Breast epithelium (tissue), 4 donors: ENCODE data around the gene PAK1IP1. TPM values are rescaled to one million over a fixed set of nuclear protein-coding genes. Genes with fewer than 3 reads are reported as not detected.

Experiments
- DNase-seq, 2 donors: peaks; one replicate each; pipeline ENCODE4 v3.0.0-alpha.2; 2019; ENCODE audit warnings: low spot score in 2 of 2
- H3K27ac ChIP-seq, 2 donors: fragments of 200-600 bp; sonication (generic) in 1 of 2; one replicate each; pipeline ENCODE4 v1.5.1; 2016 to 2019; ENCODE audit warnings: mild to moderate bottlenecking in 1 of 2
- H3K27me3 ChIP-seq, 2 donors: fragments of 200-600 bp; sonication (generic) in 1 of 2; one replicate each; pipeline versions ENCODE4 v1.5.1 to v1.6.0; 2017 to 2019; ENCODE audit warnings: control low read depth in 1 of 2, mild to moderate bottlenecking in 1 of 2
- H3K36me3 ChIP-seq: fragments of 200-600 bp; one replicate; pipeline ENCODE4 v1.5.1; 2019
- H3K4me1 ChIP-seq, 2 donors: fragments of 200-600 bp; sonication (generic); one replicate each; pipeline ENCODE4 v1.5.1; 2016 to 2019; ENCODE audit warnings: control low read depth in 1 of 2
- H3K4me3 ChIP-seq, 3 donors: fragments of 200-600 bp; sonication (generic); 1 replicate in 2 of 3; 2 replicates in 1 of 3; pipeline ENCODE4 v1.5.1; 2016 to 2019; ENCODE audit warnings: mild to moderate bottlenecking in 3 of 3, moderate library complexity in 2 of 3
- H3K9me3 ChIP-seq, 2 donors: fragments of 200-600 bp; sonication (generic) in 1 of 2; one replicate each; pipeline ENCODE4 v1.5.1; 2016 to 2019; ENCODE audit warnings: control low read depth in 1 of 2
- POLR2A ChIP-seq: fragments of 450-650 bp; IDR thresholded peaks from one replicate; pipeline ENCODE4 v1.6.1; 2016; ENCODE audit warnings: antibody characterized with exemption, mild to moderate bottlenecking, moderate library complexity
- POLR2AphosphoS5 ChIP-seq, 3 donors: sonication (generic); formaldehyde crosslinking; IDR thresholded peaks; one replicate each; pipeline ENCODE4 v1.6.1; 2017; ENCODE audit warnings: antibody characterized with exemption in 3 of 3
- intact Hi-C: fragments of 100-400 bp; cut with DNase I; formaldehyde crosslinking; loops from one replicate; pipeline ENCODE4 v1.15.1; 2023; ENCODE audit warnings: low total_unique reads
- total RNA-seq, 3 donors: library from RNA; depleted of rRNA; stranded (reverse); fragments of >200 nt; gene quantifications; one replicate each; pipeline ENCODE4 v1.1.0, GENCODE V29; 2016
- TF ChIP-seq, protein P1 (sequence below), 3 donors: fragments of 450-650 bp; IDR thresholded peaks; one replicate each; pipeline ENCODE4 v1.5.1; 2016 to 2017; ENCODE audit warnings: antibody characterized with exemption in 3 of 3, mild to moderate bottlenecking in 3 of 3, moderate library complexity in 3 of 3

The PAK1IP1 gene
- total RNA-seq, 3 donors from 2014 or later = 10.4 to 16.4 (median 15.7) TPM

DNA sequence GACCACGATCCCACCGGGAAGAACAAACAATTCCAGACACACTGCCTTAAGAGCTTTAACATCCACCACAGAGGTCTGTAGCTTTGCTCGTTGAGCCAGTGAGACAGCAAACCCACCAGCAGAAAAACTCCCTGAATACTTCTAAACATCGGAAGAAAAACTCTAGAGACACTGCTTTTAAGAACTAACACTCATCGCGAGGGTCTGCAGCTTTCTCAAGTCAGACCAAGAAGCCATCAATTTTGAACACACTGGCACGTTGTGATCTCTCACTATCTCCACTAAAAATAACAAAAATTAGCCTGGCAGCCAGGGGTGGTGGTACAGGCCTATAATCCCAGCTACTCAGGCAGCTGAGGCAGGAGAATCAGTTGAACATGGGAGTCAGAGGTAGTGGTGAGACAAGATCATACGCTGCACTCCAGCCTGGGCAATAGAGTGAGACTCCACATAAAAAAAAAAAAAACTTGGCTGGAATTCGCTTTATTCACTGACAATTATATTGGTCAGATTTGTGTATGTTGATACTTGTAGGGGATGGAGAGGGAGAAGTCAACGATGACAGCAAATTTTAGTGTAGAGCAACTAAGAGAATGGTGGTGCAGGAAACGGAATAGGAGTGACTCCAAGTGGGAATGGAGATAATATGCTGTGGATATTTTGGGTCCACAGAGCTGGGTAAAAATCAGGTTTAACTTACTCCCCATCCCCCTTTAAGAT lies 27.2 kb downstream of the PAK1IP1 start:
- Histone ChIP-seq H3K27ac (peak overlapping the region; percentile 81 to 85), H3K36me3 (no peaks in the 10 kb centered on the region), H3K4me3 (peak overlapping the region; percentile 62 to 68 (median 65)), H3K27me3 (no peaks in the 10 kb centered on the region), H3K9me3 (no peaks in the 10 kb centered on the region), H3K4me1 (peaks cover 10 to 19% of the 10 kb centered on the region in 2 donors)
- intact Hi-C loops = no loop called here
- no peak for DNase-seq
- TF ChIP-seq POLR2A (no peak), POLR2AphosphoS5 (IDR thresholded peaks at IDR 0.05) (no peak)
- TF ChIP-seq, protein P1, sequence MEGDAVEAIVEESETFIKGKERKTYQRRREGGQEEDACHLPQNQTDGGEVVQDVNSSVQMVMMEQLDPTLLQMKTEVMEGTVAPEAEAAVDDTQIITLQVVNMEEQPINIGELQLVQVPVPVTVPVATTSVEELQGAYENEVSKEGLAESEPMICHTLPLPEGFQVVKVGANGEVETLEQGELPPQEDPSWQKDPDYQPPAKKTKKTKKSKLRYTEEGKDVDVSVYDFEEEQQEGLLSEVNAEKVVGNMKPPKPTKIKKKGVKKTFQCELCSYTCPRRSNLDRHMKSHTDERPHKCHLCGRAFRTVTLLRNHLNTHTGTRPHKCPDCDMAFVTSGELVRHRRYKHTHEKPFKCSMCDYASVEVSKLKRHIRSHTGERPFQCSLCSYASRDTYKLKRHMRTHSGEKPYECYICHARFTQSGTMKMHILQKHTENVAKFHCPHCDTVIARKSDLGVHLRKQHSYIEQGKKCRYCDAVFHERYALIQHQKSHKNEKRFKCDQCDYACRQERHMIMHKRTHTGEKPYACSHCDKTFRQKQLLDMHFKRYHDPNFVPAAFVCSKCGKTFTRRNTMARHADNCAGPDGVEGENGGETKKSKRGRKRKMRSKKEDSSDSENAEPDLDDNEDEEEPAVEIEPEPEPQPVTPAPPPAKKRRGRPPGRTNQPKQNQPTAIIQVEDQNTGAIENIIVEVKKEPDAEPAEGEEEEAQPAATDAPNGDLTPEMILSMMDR (IDR thresholded peaks at IDR 0.05) = no peak

- no peaks in the 10 kb centered on the region for H3K9me3 ChIP-seq
- DNase-seq = no peak
- TF ChIP-seq POLR2A (no peak), POLR2AphosphoS5 (IDR thresholded peaks at IDR 0.05) (no peak)
- TF ChIP-seq, protein P1 (IDR thresholded peaks at IDR 0.05) = no peak
- H3K4me3 ChIP-seq = peak overlapping the region; percentile 62 to 68 (median 65)
- H3K4me1 ChIP-seq = peaks cover 10 to 19% of the 10 kb centered on the region in 2 donors
- peak overlapping the region; percentile 81 to 85 for H3K27ac ChIP-seq
- H3K27me3 ChIP-seq = no peaks in the 10 kb centered on the region
- intact Hi-C loops = no loop called here
- H3K36me3 ChIP-seq = no peaks in the 10 kb centered on the region
Measured at GRCh38 chr6:10722570-10722819, 27.7 kb downstream of the PAK1IP1 start.

- H3K27ac ChIP-seq = peak within 1 kb of the TSS; percentile 81 to 85
- H3K27me3 ChIP-seq = no peaks in the 10 kb centered on the region
- peak within 1 kb of the TSS; percentile 62 to 68 (median 65) for H3K4me3 ChIP-seq
- no peaks in the 10 kb centered on the region for H3K9me3 ChIP-seq
- intact Hi-C loops = no loop called here
- TF ChIP-seq, protein P1 (IDR thresholded peaks at IDR 0.05) = no peak
- TF ChIP-seq POLR2A (peak; percentile 27), POLR2AphosphoS5 (IDR thresholded peaks at IDR 0.05) (peak; percentile 70 to 79 (median 78))
- no peaks in the 10 kb centered on the region for H3K36me3 ChIP-seq
- H3K4me1 ChIP-seq = peaks cover 10 to 19% of the 10 kb centered on the region in 2 donors
- peak; percentile 98 for DNase-seq
Measured at GRCh38 chr6:10722820-10723566, 28.2 kb downstream of the PAK1IP1 start, which contains the start of gene TMEM14C. Gene TMEM14C (plus strand): TSS chr6:10723070. CDS start chr6:10724614, 1,544 bp downstream.

- H3K4me1 ChIP-seq = peaks cover 10 to 19% of the 10 kb centered on the region in 2 donors
- peak overlapping the region in 1 of 2 donors; percentile 81 for H3K27ac ChIP-seq
- TF ChIP-seq POLR2A (no peak), POLR2AphosphoS5 (IDR thresholded peaks at IDR 0.05) (no peak)
- TF ChIP-seq, protein P1 (IDR thresholded peaks at IDR 0.05) = no peak
- H3K27me3 ChIP-seq = no peaks in the 10 kb centered on the region
- H3K36me3 ChIP-seq = no peaks in the 10 kb centered on the region
- intact Hi-C loops = no loop called here
- H3K4me3 ChIP-seq = peak overlapping the region; percentile 62 to 68 (median 65)
- no peak for DNase-seq
- H3K9me3 ChIP-seq = no peaks in the 10 kb centered on the region
Measured at GRCh38 chr6:10723567-10723881, 28.8 kb downstream of the PAK1IP1 start.

- peaks cover 10 to 19% of the 10 kb centered on the region in 2 donors for H3K4me1 ChIP-seq
- H3K36me3 ChIP-seq = no peaks in the 10 kb centered on the region
- DNase-seq = no peak
Measured at GRCh38 chr6:10725044-10725443, 30.3 kb downstream of the PAK1IP1 start.

More at GRCh38 chr6:10725044-10725443, 30.3 kb downstream of the PAK1IP1 start:
- TF ChIP-seq POLR2AphosphoS5 (IDR thresholded peaks at IDR 0.05) (no peak), POLR2A (no peak)
- TF ChIP-seq, protein P1 (IDR thresholded peaks at IDR 0.05) = no peak
- intact Hi-C loops = no loop called here
- peak overlapping the region in 1 of 3 donors; percentile 68 for H3K4me3 ChIP-seq
- H3K9me3 ChIP-seq = no peaks in the 10 kb centered on the region
- no peak overlapping the region for H3K27ac ChIP-seq
- H3K27me3 ChIP-seq = no peaks in the 10 kb centered on the region
